Fibroblast of the aortic adventitia (primary cell): ENCODE measurements around the gene TP73. TPM values are rescaled to one million over a fixed set of nuclear protein-coding genes. Genes with fewer than 3 reads are reported as not detected.
"Not testable (repeated sequence)": the region's sequence is repeated elsewhere in the genome, so short reads cannot be mapped to it uniquely, and the experiment has no call there.

Experiments
- DNase-seq: peaks from one replicate; pipeline ENCODE4 v3.0.0-alpha.2; 2010; ENCODE audit warnings: low read depth
- H3K4me3 ChIP-seq: 2 replicates; pipeline ENCODE4 v1.5.1; 2011; ENCODE audit warnings: low read depth, mild to moderate bottlenecking, control low read depth, low read length, moderate library complexity
- total RNA-seq: library from RNA; depleted of rRNA; stranded (reverse); fragments of >200 nt; gene quantifications from 2 replicates; pipeline ENCODE4 v1.2.3, GENCODE V29; 2012; ENCODE audit warnings: low replicate concordance
- TF ChIP-seq, protein P1 (sequence below): IDR thresholded peaks from 2 replicates; pipeline ENCODE4 v1.5.1; 2011; ENCODE audit warnings: mild to moderate bottlenecking, low read length, control low read depth, inconsistent platforms; ENCODE audit not compliant: insufficient read depth

The TP73 gene
- total RNA-seq, 1 donor, result 0.18 TPM

- H3K4me3 ChIP-seq, result peak overlapping the region; percentile 71
- TF ChIP-seq, protein P1, sequence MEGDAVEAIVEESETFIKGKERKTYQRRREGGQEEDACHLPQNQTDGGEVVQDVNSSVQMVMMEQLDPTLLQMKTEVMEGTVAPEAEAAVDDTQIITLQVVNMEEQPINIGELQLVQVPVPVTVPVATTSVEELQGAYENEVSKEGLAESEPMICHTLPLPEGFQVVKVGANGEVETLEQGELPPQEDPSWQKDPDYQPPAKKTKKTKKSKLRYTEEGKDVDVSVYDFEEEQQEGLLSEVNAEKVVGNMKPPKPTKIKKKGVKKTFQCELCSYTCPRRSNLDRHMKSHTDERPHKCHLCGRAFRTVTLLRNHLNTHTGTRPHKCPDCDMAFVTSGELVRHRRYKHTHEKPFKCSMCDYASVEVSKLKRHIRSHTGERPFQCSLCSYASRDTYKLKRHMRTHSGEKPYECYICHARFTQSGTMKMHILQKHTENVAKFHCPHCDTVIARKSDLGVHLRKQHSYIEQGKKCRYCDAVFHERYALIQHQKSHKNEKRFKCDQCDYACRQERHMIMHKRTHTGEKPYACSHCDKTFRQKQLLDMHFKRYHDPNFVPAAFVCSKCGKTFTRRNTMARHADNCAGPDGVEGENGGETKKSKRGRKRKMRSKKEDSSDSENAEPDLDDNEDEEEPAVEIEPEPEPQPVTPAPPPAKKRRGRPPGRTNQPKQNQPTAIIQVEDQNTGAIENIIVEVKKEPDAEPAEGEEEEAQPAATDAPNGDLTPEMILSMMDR, result no peak
- DNase-seq, result no peak
Measured at GRCh38 chr1:3745590-3746381, 93.5 kb downstream of the TP73 start.

GRCh38 chr1:3746389-3746829, 94.1 kb downstream of the TP73 start:
- TF ChIP-seq, protein P1, result no peak
- DNase-seq, result no peak

DNA sequence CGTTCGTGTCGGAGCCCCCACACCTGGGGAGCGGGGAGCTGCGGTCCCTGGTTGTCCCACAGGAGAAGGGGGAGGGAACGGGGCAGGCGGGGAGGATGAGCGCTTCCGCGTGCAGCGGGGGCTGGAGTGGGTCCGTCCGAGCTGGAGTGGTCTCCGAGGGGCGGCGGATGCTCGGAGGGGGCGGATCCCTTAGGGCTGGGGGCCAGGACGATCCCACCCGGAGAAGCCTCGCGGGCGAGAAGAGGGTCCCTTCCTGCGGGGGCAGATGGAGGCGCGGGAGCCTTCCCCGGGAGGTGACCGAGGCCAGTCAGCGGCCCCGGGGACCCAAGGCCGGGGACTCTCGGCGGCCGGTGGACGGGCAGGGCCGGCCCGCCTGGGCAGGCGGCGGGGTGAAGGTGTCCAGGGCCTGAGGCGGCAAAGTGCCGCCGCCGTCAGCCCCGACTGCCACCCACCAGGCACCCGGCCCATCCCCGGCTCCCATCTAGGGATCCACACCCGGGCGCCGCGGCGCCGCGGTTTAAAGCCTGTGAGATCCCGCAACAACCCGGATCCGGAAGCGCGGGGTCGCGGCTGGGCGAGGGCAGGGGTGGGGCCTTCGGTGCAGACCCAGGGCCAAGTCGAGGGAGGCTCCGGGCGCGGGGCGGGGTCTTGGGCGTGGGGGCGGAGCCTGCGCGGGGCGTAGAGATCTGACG, 94.7 kb downstream of the TP73 start:
- TF ChIP-seq, protein P1, result no peak
- peak; percentile 62 for DNase-seq

More at GRCh38 chr1:3746389-3746829, 94.1 kb downstream of the TP73 start:
- H3K4me3 ChIP-seq, result peak overlapping the region; percentile 71

DNA sequence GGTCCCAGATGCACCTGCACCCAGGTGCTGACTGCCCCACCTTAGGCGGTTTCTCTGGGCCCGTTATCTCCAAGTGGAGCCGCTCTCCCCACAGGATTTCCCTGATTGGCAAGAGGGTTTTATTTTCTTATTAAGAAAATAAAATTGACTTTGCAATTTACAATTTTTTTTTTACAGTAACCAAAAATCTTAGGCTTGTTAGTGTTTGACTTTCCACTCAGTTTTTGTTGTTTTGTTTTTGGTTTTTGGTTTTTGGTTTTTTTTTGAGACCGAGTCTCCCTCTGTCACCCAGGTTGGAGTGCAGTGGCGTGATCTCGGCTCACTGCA, 95.2 kb downstream of the TP73 start:
- DNase-seq, result no peak
- H3K4me3 ChIP-seq, result peak overlapping the region; percentile 71
- TF ChIP-seq, protein P1, result no peak

More for the DNA sequence above, 94.7 kb downstream of the TP73 start:
- H3K4me3 ChIP-seq, result peak overlapping the region; percentile 71

DNA sequence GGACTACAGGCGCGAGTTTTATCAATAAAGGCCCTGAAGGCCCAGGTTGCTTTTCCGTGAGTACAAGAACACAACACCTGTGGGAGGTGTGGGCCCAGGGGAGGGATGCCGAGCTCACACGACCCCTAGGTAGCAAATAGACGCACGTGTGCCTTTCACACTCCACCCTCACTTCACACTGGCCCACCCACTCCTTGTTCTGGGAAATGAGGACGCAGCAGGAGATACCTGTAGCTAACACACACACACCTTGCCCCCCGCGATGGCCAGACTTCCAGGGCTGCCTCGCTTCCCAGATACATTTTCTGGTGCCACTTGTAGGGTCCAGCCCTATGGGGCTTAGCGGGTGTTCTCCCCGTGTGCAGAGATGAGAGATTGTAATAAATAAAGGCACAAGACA, 95.6 kb downstream of the TP73 start:
- TF ChIP-seq, protein P1, result no peak
- no peak for DNase-seq
- peak overlapping the region; percentile 71 for H3K4me3 ChIP-seq

GRCh38 chr1:3748316-3748900, 96.1 kb downstream of the TP73 start:
- not testable (repeated sequence) for H3K4me3 ChIP-seq, DNase-seq

DNA sequence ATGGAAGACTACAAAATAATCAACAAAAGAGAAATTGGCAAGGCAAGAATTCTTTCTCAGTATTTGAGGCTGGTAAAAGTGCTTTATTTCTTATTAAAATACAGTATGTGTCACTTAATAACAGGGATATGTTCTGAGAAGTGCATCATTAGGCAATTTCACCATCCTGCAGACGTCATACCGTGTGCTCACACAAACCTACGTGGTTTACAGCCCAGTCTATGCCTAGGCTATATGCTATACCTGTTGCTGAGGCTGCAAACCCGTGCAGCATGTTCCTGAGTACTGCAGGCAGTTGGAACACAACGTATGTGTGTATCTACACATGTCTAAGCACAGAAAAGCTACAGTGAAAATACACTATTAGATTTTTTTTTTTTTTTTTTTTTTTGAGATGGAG, 97.2 kb downstream of the TP73 start:
- no peak for DNase-seq
- no peak overlapping the region for H3K4me3 ChIP-seq
- TF ChIP-seq, protein P1, result no peak
